GM10248 (cell line): Measurements from ENCODE around the gene NIBAN1.

Experiments used
- CTCF ChIA-PET: fragments of 300-600 bp; sonication (Branson Sonifier 250); formaldehyde crosslinking; extraction: SDS; loops from one replicate; lab custom pipeline; 2021; ENCODE audit warnings: antibody characterized with exemption; lab: Yijun Ruan, JAX
- POLR2A ChIA-PET: fragments of 350-650 bp; sonication (Branson Sonifier 250); formaldehyde crosslinking; extraction: SDS; loops from one replicate; lab custom pipeline; 2020; ENCODE audit warnings: antibody characterized with exemption; lab: Yijun Ruan, JAX
- DNase-seq: peaks from one replicate; pipeline ENCODE4 v3.0.0; 2012; ENCODE audit errors: extremely low spot score
- CTCF ChIP-seq: IDR thresholded peaks from 2 replicates; pipeline ENCODE4 v1.5.1; 2012; ENCODE audit warnings: mild to moderate bottlenecking, low read depth; ENCODE audit errors: extremely low read depth, missing control alignments, control extremely low read depth

Gene NIBAN1

DNA sequence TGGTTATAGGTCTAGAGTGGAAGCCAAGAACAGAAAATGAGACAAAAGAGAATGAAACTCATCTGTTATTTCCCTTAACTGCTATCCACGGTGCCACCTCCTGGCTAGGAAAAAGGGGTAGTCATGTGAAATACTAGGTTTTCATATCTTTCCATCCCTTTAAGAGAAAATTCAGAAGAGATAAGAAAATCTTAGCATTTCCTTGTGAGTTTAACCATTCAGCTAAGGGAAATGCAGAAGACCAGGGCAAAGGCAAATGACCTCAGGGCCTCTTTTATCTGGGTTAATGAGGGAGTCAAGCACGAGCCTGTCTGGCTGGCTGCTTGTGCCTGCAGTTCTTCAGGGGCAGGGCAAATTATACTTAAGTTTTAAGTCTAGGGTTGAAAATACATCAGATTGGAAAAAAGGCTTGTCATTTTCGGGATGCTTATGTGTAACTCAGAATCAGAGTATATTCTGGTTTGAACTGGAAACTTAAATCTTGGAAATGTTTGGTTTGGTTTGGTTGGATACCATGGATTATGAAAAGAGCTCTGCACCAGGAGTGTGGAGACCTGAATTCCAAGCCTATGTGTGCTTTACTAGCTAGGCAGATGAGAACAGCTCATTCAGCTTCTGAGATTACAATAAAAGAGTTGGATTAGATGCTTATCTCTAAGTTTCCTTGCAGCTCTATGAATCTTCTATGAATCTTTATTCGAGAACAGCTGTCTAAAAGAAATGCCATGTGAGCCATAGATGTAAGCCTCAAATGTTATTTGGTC lies 19.9 kb downstream of the NIBAN1 start:
- ChIA-PET CTCF (interaction anchor here (1.0 to 1.3 kb wide), 4 partner anchors 10 to 149 kb away, joined by 3 to 4 read pairs (median 4); no protein-coding TSS in a partner anchor), POLR2A (interaction anchor here (0.5 to 0.6 kb wide), 2 partner anchors 19 to 91 kb away, joined by 3 to 9 read pairs; partner anchors contain the start of gene RNF2)
- TF ChIP-seq CTCF: peak; percentile 11
- no peak for DNase-seq

GRCh38 chr1:184953600-184954219 lies 20.6 kb downstream of the NIBAN1 start:
- POLR2A ChIA-PET: no interaction called here
- no peak for DNase-seq
- CTCF ChIA-PET: interaction anchor here (1.1 to 1.3 kb wide), 2 partner anchors 14 to 149 kb away, joined by 3 to 4 read pairs; no protein-coding TSS in a partner anchor
- no peak for TF ChIP-seq CTCF

DNA sequence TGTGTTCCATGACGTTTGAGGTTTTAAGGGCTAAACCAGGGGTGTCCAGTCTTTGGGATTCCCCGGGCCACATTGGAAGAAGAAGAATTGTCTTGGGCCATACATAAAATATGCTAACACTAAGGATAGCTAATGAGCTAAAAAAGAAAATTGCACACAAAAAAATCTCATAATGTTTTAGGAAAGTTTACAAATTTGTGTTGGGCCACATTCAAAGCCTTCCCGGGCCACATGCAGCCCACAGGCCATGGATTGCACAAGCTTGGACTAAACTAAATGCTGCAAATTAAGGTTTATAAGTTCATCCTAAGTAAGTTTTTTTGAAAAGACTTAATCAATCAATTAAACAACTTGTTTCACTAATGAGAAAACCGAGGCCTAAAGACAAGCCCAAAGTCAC lies 21.9 kb downstream of the NIBAN1 start:
- no peak for DNase-seq
- ChIA-PET POLR2A (no interaction called here), CTCF (interaction anchor here (1.1 kb wide), 1 partner anchor 63 kb away, joined by 3 read pairs; no protein-coding TSS in a partner anchor)
- no peak for TF ChIP-seq CTCF

- no peak for DNase-seq
- ChIA-PET CTCF (interaction anchor here (1.0 to 1.5 kb wide), 6 partner anchors 8 to 218 kb away, joined by 3 to 7 read pairs (median 3); no protein-coding TSS in a partner anchor), POLR2A (no interaction called here)
- no peak for TF ChIP-seq CTCF
Observed at GRCh38 chr1:184951788-184952187, 22.5 kb downstream of the NIBAN1 start.

GRCh38 chr1:184950906-184951305 lies 23.4 kb downstream of the NIBAN1 start:
- CTCF ChIA-PET: interaction anchor here (0.7 to 1.6 kb wide), 10 partner anchors 9 to 219 kb away, joined by 3 to 7 read pairs (median 3); no protein-coding TSS in a partner anchor
- TF ChIP-seq CTCF: no peak
- POLR2A ChIA-PET: no interaction called here
- no peak for DNase-seq

- ChIA-PET POLR2A (no interaction called here), CTCF (interaction anchor here (0.9 to 1.6 kb wide), 4 partner anchors 12 to 220 kb away, joined by 3 to 7 read pairs (median 4); no protein-coding TSS in a partner anchor)
- TF ChIP-seq CTCF: no peak
- no peak for DNase-seq
Observed at GRCh38 chr1:184950227-184950626, 24.1 kb downstream of the NIBAN1 start.
